Erythroblast (primary cell): ENCODE results near the gene PODN.

Experiments
- GATA1 ChIP-seq: IDR thresholded peaks from 2 replicates; pipeline ENCODE4 v1.6.1; 2011; ENCODE audit warnings: low read depth, mild to moderate bottlenecking, control low read depth, low read length, moderate library complexity
- POLR2A ChIP-seq: IDR thresholded peaks from 2 replicates; pipeline ENCODE4 v1.6.1; 2011; ENCODE audit warnings: mild to moderate bottlenecking, low read length

- TF ChIP-seq POLR2A (no peak), GATA1 (no peak)
These were observed 46.5 kb upstream of the PODN start for GRCh38 chr1:53015508-53015860.
